ENCODE data around the gene LBP.

The LBP gene

DNA sequence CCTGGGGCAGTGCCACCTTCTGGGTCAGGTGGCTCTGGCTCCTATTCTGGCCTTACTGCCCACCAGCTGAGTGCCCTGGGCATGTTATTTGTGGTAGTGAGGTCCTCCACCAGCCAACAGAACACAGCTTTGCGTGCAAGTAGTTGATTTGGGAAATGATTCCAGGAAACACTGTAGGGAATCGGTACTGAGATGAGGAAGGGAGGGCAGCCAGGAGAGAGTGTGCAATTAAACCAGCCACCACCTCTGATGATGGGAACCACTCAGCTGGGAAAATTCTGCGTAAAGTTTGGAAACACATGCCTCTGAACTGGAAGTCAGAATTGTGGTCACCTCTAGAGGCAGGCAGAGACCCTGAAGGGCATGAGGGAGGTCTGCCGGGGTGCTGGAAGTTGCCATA, 459 bp downstream of the LBP start:
- DNase-seq (ENCODE audit: insufficient read length, low spot score): no peak
- TF ChIP-seq POLR2A (IDR thresholded peaks at IDR 0.05; ENCODE audit: low read depth, low read length): no peak

DNA sequence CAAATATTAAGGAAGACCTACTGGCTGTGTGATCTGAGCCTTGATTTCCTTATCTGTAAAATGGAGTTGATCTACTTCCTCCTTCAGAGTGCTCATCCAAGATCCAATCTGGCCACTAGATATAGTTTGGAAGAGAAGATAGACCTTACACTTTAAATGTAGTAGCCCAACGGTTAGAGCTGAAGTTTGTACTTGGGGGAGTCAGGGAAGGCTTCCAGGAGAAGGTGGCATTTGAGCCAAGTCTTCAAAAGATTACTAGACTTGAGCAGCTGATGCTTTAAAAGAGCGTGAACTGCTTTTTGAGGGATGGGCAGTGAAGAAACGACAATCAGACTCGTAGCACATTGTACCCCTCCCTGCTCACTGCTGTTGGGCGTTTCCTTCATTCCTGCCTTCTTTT, 3.6 kb downstream of the LBP start:
- no peak for FAIRE-seq
- no peak for DNase-seq (ENCODE audit: insufficient read length, low spot score)
- TF ChIP-seq POLR2A (IDR thresholded peaks at IDR 0.05; ENCODE audit: low read depth, low read length): no peak

More for the DNA sequence above, 459 bp downstream of the LBP start:
- FAIRE-seq: no peak

DNA sequence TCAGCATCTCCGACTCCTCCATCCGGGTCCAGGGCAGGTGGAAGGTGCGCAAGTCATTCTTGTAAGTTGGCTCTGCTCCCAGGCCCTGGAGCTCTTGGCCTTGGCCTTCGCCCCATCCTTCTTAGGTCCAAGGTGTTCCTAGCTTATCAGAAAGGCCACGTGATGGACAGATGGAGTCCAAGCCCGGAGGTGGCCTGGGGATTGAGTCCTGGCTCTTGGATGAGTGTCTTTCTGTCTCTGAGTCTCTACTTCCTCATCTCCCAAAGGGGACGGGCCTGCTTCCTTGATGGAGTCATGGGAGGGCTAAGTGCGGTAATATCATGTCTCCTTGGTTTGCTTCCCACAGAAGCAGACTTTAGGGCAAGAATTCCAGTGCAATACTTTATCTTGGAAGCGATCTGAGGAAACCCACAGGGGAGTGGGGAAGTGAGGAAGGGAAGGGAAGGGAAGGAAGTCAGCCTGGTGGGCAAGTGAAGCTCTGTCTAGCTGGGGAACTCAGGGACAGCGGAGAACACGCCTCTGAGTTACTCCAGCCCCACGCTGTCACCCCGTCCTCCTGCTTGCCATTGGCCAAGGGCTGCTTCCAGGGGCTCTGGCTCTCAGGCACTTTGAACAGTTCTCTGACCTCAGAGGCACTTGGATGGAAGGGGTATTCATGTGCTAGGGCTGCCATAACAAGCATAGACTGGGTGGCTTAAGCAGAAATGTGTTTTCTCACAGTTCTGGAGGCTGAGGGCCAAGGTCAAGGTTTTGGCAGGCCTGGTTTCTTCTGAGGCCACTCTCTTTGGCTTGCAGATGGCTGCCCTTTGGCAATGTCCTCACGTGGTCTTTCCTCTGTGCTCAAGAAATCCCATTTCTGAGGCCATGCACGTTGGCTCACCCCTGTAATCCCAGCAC, 4.8 kb downstream of the LBP start:
- DNase-seq (ENCODE audit: insufficient read length, low spot score) (no peak), FAIRE-seq (no peak)
- no peak for TF ChIP-seq POLR2A (IDR thresholded peaks at IDR 0.05; ENCODE audit: low read depth, low read length)

DNA sequence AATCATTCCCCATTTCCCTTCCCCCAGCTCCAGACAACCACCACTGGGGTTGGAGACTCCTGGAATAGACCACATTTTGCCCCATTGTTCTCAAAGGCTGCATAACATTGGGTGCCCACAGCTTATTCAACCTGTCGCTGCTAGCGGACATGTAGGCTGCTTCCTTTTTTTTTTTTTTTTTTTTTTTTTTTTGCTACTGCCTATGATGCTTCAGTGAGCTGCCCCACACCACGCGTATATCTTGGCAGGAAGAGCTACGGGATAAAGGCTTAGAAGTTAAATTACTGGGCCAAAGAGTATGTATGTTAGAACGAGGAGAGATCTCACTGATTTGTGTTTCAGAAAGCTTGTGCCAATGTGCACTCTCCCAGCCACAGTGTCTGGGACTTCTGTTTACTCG, 7.0 kb downstream of the LBP start:
- TF ChIP-seq POLR2A (IDR thresholded peaks at IDR 0.05; ENCODE audit: low read depth, low read length): no peak
- DNase-seq (ENCODE audit: insufficient read length, low spot score): no peak
- FAIRE-seq: no peak

DNA sequence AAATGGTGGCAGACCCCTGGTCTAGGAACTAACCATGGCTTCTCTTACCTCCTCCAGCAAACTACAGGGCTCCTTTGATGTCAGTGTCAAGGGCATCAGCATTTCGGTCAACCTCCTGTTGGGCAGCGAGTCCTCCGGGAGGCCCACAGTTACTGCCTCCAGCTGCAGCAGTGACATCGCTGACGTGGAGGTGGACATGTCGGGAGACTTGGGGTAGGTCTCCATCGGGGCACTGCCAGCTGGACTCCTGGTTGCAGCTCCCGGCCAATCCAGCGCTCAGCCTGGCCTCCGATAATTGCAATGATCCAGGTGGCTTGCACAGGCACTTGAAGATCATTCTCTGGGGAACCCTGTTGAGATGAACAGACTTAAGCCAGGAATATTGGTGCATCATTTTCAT, 7.9 kb downstream of the LBP start:
- no peak for FAIRE-seq
- no peak for TF ChIP-seq POLR2A (IDR thresholded peaks at IDR 0.05; ENCODE audit: low read depth, low read length)
- no peak for DNase-seq (ENCODE audit: insufficient read length, low spot score)

DNA sequence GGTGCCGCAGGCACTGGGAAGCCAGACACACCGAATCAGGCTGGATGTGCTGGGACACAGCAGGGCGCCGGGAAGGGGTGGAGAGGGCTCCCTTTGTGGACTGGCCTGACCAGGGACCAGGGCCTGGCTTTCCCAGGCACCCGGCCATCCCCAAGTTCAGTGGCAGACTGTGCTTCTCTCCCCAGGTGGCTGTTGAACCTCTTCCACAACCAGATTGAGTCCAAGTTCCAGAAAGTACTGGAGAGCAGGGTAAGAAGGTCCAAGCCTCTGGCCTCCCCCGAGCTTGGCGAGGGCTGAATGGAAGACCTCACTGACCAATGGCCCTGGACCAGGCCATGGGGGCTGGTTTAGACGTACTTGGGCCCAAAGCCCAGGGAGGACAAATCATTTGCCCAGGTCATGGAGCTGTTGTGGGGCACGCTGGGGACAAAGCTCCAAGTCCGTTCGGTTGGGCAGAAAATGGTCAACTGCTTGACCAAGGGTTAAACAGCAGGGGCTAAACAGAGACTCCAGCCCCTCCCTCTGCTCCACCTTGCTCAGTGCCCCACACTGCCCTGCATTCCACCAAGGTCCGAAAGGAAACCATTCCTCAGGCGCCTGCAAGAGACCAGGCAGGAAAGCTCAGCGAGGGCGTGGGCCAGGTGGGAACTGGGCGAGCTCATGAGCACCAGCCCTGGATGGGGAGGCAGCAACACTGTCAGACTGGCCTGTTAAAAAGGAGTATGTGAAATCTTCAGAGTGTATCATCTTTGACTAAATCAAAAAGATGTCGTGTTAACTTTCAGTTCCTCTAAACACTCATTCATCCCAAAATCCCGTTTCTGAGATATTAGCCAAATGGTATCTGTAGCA, 9.1 kb downstream of the LBP start:
- TF ChIP-seq POLR2A (IDR thresholded peaks at IDR 0.05; ENCODE audit: low read depth, low read length): no peak

DNA sequence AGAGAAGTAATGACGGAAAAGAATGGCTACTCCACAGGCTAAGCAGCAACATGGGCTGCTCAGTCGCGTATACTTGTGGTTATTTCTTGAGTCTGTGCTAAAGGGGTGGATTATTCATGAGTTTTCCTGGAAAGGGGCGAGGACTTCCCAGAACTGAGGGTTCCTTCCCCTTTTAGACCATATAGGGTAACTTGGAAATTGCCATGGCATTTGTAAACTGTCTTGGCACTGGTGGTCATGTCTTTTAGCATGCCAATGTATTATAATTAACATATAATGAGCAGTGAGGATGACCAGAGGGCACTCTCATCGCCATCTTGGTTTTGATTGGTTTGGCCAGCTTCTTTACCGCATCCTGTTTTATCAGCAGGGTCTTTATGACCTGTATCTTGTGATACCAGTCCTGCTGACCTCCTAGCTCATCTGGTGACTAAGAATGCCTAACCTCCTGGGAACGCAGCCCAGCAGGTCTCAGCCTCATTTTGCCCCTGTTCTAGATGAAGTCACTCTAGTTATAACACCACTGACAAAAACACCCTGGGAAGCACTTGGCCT, 11.4 kb downstream of the LBP start:
- no peak for TF ChIP-seq POLR2A (IDR thresholded peaks at IDR 0.05; ENCODE audit: low read depth, low read length)
- DNase-seq (ENCODE audit: insufficient read length, low spot score) (peak; percentile 23), FAIRE-seq (no peak)

More for the DNA sequence above, 9.1 kb downstream of the LBP start:
- FAIRE-seq: no peak
- no peak for DNase-seq (ENCODE audit: insufficient read length, low spot score)

DNA sequence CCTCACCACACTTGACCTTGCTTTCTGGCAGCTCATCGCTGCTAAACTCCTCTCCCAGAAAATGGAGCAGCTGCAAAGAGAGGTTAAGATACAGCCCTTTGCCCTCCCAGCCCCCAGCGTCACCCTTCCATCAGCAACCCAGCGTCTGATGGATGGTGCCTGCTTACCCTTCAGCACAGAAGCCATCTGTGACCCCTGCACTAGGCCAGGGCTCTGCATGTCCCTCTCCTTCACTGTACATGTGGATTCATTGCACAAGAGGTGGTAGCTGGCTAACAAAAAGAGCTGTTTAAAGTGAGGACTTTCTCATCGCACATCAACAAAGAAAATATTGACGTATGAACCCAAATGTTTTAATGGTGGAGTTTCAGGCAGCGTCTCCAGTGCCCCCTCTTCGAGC, 12.3 kb downstream of the LBP start:
- no peak for TF ChIP-seq POLR2A (IDR thresholded peaks at IDR 0.05; ENCODE audit: low read depth, low read length)
- no peak for FAIRE-seq
- no peak for DNase-seq (ENCODE audit: insufficient read length, low spot score)

DNA sequence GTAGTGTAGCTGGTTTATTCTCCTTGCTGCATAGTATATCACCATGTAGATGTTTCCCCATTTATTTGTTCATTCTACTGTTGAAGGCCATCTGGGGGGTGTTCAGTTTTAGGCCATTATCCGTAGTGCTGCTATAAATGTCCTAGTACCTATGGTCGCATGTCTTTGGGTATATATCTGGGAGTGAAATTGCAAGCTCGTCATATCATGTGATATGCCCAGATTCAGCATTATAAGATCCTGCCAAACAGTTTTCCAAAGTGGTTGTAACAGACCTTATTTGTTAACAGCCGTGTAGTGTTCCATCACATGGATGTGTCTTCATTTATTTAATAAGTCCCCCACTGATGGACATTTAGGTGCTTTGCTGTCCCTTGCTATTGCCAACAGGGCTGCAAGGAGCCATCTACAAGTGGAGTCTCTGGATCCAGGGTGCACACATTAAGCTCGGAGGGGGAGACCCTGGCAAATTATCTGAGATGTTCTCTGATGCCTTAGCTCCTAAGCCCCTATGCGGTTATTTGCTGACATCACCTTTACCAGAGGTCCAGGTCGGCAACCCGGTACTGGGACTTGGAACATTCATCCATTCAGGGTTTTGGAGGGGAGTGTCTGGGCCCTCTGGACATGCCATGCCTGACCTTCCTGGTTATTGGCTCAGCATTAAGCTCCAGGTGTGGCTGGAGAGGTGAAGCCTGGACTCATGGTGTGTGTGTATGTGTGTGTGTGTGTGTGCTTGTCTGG, 16.9 kb downstream of the LBP start:
- FAIRE-seq: no peak
- TF ChIP-seq POLR2A (IDR thresholded peaks at IDR 0.05; ENCODE audit: low read depth, low read length): no peak
- no peak for DNase-seq (ENCODE audit: insufficient read length, low spot score)

DNA sequence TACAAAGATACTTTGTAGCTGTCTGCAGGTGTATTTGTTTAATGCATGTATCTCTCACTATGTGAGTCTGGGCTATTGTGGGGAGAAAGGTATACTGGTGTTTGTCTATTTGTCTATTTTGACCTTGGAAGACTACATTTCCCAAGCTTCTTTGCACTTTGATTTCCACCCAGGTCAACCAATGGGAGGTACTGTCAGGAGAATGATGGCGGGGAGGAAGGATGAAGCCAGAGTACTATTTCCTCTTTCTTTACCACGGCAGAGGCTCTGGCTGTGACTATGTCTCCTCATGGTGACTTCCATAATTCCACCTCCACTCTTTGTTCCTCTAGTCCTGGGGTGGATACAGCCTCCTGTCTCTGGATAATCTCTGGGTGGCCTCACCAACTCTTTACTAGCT, 23.1 kb downstream of the LBP start:
- DNase-seq (ENCODE audit: insufficient read length, low spot score) (peak; percentile 51), FAIRE-seq (no peak)
- no peak for TF ChIP-seq POLR2A (IDR thresholded peaks at IDR 0.05; ENCODE audit: low read depth, low read length)

DNA sequence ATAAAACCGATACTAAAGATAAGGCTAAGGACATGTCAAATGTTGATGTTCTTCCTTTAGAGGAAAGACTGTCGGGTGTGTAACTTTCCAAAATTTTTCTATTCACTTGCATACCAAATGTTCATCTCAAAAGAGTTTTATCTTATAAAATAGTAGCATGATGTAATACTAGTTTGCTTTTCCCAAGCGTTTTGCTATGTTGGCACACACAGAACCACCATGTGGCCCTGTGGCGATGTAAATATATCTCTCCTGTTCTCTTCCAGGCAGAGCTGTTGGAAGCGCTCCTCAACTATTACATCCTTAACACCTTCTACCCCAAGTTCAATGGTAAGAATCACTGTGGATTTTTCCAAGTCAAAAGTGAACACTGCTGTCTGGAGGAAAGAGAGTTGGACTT, 26.5 kb downstream of the LBP start:
- FAIRE-seq: no peak
- no peak for TF ChIP-seq POLR2A (IDR thresholded peaks at IDR 0.05; ENCODE audit: low read depth, low read length)
- DNase-seq (ENCODE audit: insufficient read length, low spot score): no peak

DNA sequence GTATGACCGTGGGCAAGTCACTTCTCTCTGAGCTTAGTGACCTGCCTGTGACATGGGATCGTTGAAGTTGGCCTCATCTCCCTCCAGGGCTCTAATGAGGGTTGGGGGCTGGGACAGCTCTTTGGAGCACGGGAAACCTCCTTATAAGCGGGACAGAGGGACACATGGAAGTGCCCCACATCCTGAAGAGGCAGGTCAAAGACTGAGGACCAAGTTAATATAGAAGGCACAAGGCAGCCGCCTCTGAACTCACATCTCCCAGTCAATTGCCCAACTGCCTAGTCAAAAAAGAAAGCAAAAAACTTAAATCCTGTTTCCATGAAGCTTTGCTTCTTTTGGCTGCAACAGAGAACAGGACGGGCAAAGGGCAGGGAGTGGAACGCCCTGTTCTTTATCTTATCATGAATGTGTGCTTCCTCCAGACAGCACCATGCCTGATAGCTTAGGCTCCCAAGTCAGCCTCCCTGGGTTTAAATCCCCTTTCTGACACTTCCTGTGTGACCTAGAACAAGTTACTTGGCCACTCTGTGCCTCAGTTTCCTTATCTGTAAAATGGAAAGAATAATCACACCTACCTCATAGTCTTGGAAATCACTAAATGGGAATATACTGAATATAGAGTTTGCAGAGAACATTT, 27.1 kb downstream of the LBP start:
- FAIRE-seq (no peak), DNase-seq (ENCODE audit: insufficient read length, low spot score) (no peak)
- no peak for TF ChIP-seq POLR2A (IDR thresholded peaks at IDR 0.05; ENCODE audit: low read depth, low read length)

DNA sequence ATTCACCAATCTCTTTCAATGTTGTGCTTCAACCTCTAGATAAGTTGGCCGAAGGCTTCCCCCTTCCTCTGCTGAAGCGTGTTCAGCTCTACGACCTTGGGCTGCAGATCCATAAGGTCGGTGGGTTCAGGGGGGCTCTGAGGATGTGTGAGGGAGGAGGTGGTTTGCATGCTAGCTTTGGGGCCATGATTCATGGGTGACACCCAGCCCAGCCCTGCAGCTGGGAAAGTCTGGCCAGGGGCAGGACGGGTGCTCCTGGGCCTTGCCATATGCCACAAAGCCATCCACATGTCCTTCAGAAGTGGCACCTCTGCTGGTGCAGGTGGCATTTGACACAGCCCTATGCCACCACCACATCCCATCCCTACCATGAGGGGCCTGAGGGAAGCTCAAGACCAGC, 27.6 kb downstream of the LBP start:
- DNase-seq (ENCODE audit: insufficient read length, low spot score) (no peak), FAIRE-seq (no peak)
- no peak for TF ChIP-seq POLR2A (IDR thresholded peaks at IDR 0.05; ENCODE audit: low read depth, low read length)

Measured in H54 (cell line).